CD14-positive monocyte (primary cell): ENCODE measurements around the gene LHX4. TPM values are rescaled to one million over a fixed set of nuclear protein-coding genes. Genes with fewer than 3 reads are reported as not detected.
A peak's percentile ranks its signal among the peaks of the same experiment; 100 is the strongest.

Experiments
- DNase-seq, 3 donors: peaks; one replicate each; pipeline ENCODE4 v3.0.0-alpha.2; 2011 to 2022
- H2AFZ ChIP-seq: 2 replicates; pipeline ENCODE4 v1.6.0; 2012; ENCODE audit warnings: mild to moderate bottlenecking, low read depth, low read length, inconsistent platforms; ENCODE audit not compliant: insufficient read depth, poor library complexity, severe bottlenecking
- H3K27ac ChIP-seq, 2 donors: 1 replicate in 1 of 2; 2 replicates in 1 of 2; pipeline ENCODE4 v1.5.1; 2012 to 2013; ENCODE audit warnings: low read length in 2 of 2, control low read depth in 1 of 2, inconsistent platforms in 1 of 2, low read depth in 1 of 2, mild to moderate bottlenecking in 1 of 2
- H3K27me3 ChIP-seq, 2 donors: one replicate each; pipeline versions ENCODE4 v1.6.0 to v1.6.1; 2011 to 2013; ENCODE audit warnings: low read length in 2 of 2; ENCODE audit not compliant: control insufficient read depth in 2 of 2, insufficient read depth in 2 of 2
- H3K36me3 ChIP-seq, 2 donors: replicated peaks in 1 of 2; 1 replicate in 1 of 2; 2 replicates in 1 of 2; pipeline versions ENCODE4 v1.5.1 to v1.6.1; 2012 to 2013; ENCODE audit warnings: low read length in 2 of 2, control low read depth in 1 of 2, inconsistent platforms in 1 of 2, mild to moderate bottlenecking in 1 of 2; ENCODE audit not compliant: insufficient read depth in 2 of 2, control insufficient read depth in 1 of 2
- H3K4me1 ChIP-seq, 2 donors: 1 replicate in 1 of 2; 2 replicates in 1 of 2; pipeline versions ENCODE4 v1.5.1 to v1.6.1; 2012 to 2013; ENCODE audit warnings: low read length in 2 of 2, control low read depth in 1 of 2, inconsistent platforms in 1 of 2, mild to moderate bottlenecking in 1 of 2, moderate library complexity in 1 of 2; ENCODE audit not compliant: insufficient read depth in 2 of 2, control insufficient read depth in 1 of 2
- H3K4me2 ChIP-seq: replicated peaks from 2 replicates; pipeline ENCODE3; 2012; ENCODE audit warnings: low read length, moderate library complexity, mild to moderate bottlenecking; ENCODE audit not compliant: poor library complexity, severe bottlenecking; ENCODE audit errors: extremely low read depth
- H3K4me3 ChIP-seq, 3 experiments: fragments of 200-600 bp in 1 of 3; sonication (generic) in 1 of 3; replicated peaks in 1 of 3; 1 replicate in 2 of 3; 2 replicates in 1 of 3; pipeline ENCODE4 v1.5.1; 2011 to 2013; ENCODE audit warnings: low read length in 3 of 3, mild to moderate bottlenecking in 3 of 3, control low read depth in 2 of 3, low read depth in 2 of 3, inconsistent platforms in 1 of 3, moderate library complexity in 1 of 3
- H3K79me2 ChIP-seq: 2 replicates; pipeline ENCODE4 v1.6.0; 2012; ENCODE audit warnings: mild to moderate bottlenecking, control low read depth, inconsistent platforms, low read length, moderate library complexity; ENCODE audit not compliant: insufficient read depth
- H3K9ac ChIP-seq: 2 replicates; pipeline ENCODE4 v1.6.0; 2017; ENCODE audit warnings: low read length, mild to moderate bottlenecking; ENCODE audit not compliant: insufficient read depth, poor library complexity, severe bottlenecking
- H3K9me3 ChIP-seq, 2 donors: replicated peaks in 1 of 2; 1 replicate in 1 of 2; 2 replicates in 1 of 2; pipeline versions ENCODE4 v1.5.1 to v1.6.1; 2012 to 2013; ENCODE audit warnings: low read length in 2 of 2, control low read depth in 1 of 2; ENCODE audit not compliant: control insufficient read depth in 1 of 2, insufficient read depth in 1 of 2
- H4K20me1 ChIP-seq: 2 replicates; pipeline ENCODE4 v1.6.0; 2012; ENCODE audit warnings: mild to moderate bottlenecking, low read length, control low read depth, moderate library complexity; ENCODE audit not compliant: insufficient read depth
- H3K27ac Mint-ChIP-seq, 7 donors: one replicate each; pipeline ENCODE4 v1.8.0; 2020; ENCODE audit warnings: mild to moderate bottlenecking in 7 of 7, mixed read lengths in 7 of 7, moderate library complexity in 6 of 7, inconsistent platforms in 2 of 7
- H3K27me3 Mint-ChIP-seq, 3 donors: one replicate each; pipeline ENCODE4 v1.8.0; 2021 to 2022; ENCODE audit warnings: low read depth in 3 of 3, mild to moderate bottlenecking in 3 of 3, mixed read lengths in 3 of 3, moderate library complexity in 3 of 3, inconsistent platforms in 1 of 3
- H3K36me3 Mint-ChIP-seq, 2 donors: one replicate each; pipeline ENCODE4 v1.8.0; 2020; ENCODE audit warnings: mixed read lengths in 2 of 2, inconsistent platforms in 1 of 2, mild to moderate bottlenecking in 1 of 2
- H3K4me1 Mint-ChIP-seq: one replicate; pipeline ENCODE4 v1.8.0; 2020; ENCODE audit warnings: mild to moderate bottlenecking, mixed read lengths
- H3K4me3 Mint-ChIP-seq, 2 donors: one replicate each; pipeline ENCODE4 v1.8.0; 2020; ENCODE audit warnings: mild to moderate bottlenecking in 2 of 2, mixed read lengths in 2 of 2, moderate library complexity in 1 of 2
- H3K9me3 Mint-ChIP-seq, 7 donors: one replicate each; pipeline ENCODE4 v1.8.0; 2020 to 2022; ENCODE audit warnings: mixed read lengths in 7 of 7, mild to moderate bottlenecking in 6 of 7, moderate library complexity in 6 of 7, inconsistent platforms in 2 of 7
- CTCF ChIP-seq: fragments of 200-600 bp; IDR thresholded peaks from one replicate; pipeline ENCODE4 v1.8.0; 2022; ENCODE audit warnings: antibody characterized with exemption, mild to moderate bottlenecking
- WGBS: methylation state at CpG from one replicate; pipeline ENCODE4 v1.1.5; 2013; ENCODE audit warnings: missing lambda C conversion rate; ENCODE audit not compliant: insufficient coverage; 5-methylcytosine and 5-hydroxymethylcytosine counted together
- intact Hi-C, 2 donors: fragments of 100-400 bp; cut with micrococcal nuclease; formaldehyde crosslinking; loops; one replicate each; pipeline versions ENCODE4 v1.15.0 to v1.15.1; 2023
- polyA plus RNA-seq, 3 donors: library from polyadenylated mRNA; depleted of rRNA in 1 of 3; unstranded in 2 of 3; stranded (reverse) in 1 of 3; fragments of 300-500 nt in 2 of 3; fragments of >200 nt in 1 of 3; fragmentation: Illumina TruSeq in 2 of 3; gene quantifications; 1 replicate in 2 of 3; 2 replicates in 1 of 3; pipeline ENCODE4 v1.2.3, GENCODE V29; 2012 to 2021

Gene LHX4
- polyA plus RNA-seq, 3 donors, result not detected

GRCh38 chr1:180181996-180182642, 47.9 kb upstream of the LHX4 start:
- Histone ChIP-seq H3K4me3 (no peak overlapping the region), H2AFZ (no peak overlapping the region), H3K36me3 (peaks cover 75 to 97% of the 10 kb centered on the region in 2 donors), H3K9me3 (no peaks in the 10 kb centered on the region), H3K9ac (no peak overlapping the region), H3K79me2 (no peaks in the 10 kb centered on the region), H3K27me3 (no peaks in the 10 kb centered on the region), H4K20me1 (peaks cover 14% of the 10 kb centered on the region), H3K4me2 (no peak overlapping the region), H3K27ac (no peak overlapping the region), H3K4me1 (no peaks in the 10 kb centered on the region)
- Mint-ChIP-seq H3K36me3 (peaks cover 85 to 99% of the 10 kb centered on the region in 2 donors), H3K27ac (no peak overlapping the region), H3K9me3 (no peaks in the 10 kb centered on the region), H3K4me3 (no peak overlapping the region), H3K27me3 (peaks cover 0 to 2% (median 0%) of the 10 kb centered on the region in 3 donors), H3K4me1 (no peaks in the 10 kb centered on the region)
- 97% methylated on average over 23 of the region's 23 CpGs for WGBS
- no peak for DNase-seq
- intact Hi-C loops, result no loop called here
- no peak for TF ChIP-seq CTCF

DNA sequence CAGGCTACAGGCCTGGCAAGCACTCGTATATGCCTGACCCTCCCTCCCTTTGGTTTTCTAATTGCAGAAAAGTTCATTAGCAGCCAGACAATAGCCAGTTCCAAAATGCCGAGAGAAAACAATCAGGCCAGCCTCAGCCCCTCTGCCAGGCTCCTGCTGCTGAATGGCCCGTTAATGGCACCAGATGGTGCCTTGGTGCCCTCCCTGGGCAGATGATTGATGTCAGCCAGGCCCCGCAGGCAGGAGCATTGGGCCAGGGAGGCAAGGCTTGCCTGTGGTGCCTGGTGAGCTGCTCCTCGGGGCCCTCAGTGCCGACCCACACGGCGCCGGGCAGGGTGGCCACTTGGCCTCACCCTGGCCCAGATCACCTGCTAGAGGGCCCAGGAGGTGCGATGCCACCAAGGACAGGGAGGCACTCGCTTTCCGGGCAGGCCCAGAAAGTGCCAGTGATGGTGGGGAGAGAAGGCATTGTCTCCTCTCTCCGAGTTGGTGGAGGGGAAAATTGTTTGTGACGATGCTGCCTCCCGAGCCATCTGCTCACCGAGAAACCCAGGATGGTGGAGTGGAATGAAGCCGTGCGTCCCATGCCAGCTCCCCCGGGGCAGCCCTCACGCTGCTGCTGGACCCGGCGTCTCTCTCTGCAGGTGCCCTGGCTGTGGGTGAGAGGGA, 47.3 kb upstream of the LHX4 start:
- Histone ChIP-seq H3K9me3 (no peaks in the 10 kb centered on the region), H3K4me1 (no peaks in the 10 kb centered on the region), H3K79me2 (no peaks in the 10 kb centered on the region), H4K20me1 (peaks cover 14% of the 10 kb centered on the region), H2AFZ (no peak overlapping the region), H3K27me3 (no peaks in the 10 kb centered on the region), H3K27ac (no peak overlapping the region), H3K36me3 (peaks cover 79 to 99% of the 10 kb centered on the region in 2 donors), H3K4me3 (no peak overlapping the region), H3K4me2 (no peak overlapping the region), H3K9ac (no peak overlapping the region)
- Mint-ChIP-seq H3K27ac (peak overlapping the region in 3 of 7 donors; percentile 31 to 54 (median 43)), H3K36me3 (peaks cover 91 to 99% of the 10 kb centered on the region in 2 donors), H3K4me3 (no peak overlapping the region), H3K9me3 (no peaks in the 10 kb centered on the region), H3K4me1 (no peaks in the 10 kb centered on the region), H3K27me3 (peaks cover 0 to 2% (median 0%) of the 10 kb centered on the region in 3 donors)
- no peak for DNase-seq
- intact Hi-C loops, result no loop called here
- TF ChIP-seq CTCF, result no peak
- 98% methylated on average over 13 of the region's 22 CpGs for whole genome bisulfite sequencing
